ENCODE measurements around the gene DGCR8. TPM values are rescaled to one million over a fixed set of nuclear protein-coding genes. Genes with fewer than 3 reads are reported as not detected.
"Not testable (repeated sequence)": the region's sequence is repeated elsewhere in the genome, so short reads cannot be mapped to it uniquely, and the experiment has no call there.

Gene DGCR8
- polyA plus RNA-seq, 2 donors, result 14.1 to 21.6 TPM

DNA sequence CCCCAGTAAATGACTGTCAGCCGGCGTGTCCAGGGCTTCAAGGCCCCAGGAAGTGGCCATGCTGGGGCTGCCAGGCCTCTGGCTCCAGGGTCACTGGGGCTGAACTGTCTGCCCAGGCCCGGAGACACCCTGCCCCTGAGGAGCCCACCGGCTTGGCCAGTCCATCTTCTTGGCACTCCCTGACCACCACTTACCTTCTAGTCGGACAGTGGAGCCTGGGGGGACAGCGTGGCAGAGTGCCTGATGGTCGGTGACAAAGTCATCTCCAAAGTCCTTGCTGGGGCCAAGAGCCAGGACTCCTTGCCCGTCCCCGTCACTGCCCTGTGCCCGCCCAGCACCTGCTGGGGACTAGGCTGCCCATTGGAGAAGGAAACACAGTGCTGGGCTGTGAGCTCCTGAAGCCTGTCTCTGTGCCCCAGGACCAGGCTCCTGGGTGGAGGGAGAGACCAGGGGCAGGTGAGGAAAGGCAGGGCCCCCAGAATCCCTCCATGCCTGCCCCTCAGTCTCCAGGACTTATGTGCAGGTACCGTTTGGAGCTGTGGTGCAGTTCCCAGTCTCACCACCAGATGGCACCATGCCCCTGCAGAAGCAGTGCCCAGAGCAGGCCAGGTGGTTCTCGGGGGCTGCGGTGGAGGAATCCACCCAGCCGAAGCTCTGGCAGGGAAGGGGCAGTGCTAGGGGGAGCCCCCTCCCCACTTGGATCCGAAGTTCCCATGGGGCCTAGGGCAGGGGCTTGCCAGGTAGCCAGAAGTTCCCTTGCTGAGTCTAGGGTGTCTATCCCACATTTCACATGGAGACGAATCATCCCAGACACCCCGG, 76.8 kb downstream of the DGCR8 start:
- no peaks in the 10 kb centered on the region for H3K27me3 ChIP-seq (ENCODE audit: control insufficient read depth in 1 of 2, insufficient read depth in 2 of 2, low read length in 2 of 2)
- peaks cover 0 to 2% of the 10 kb centered on the region in 2 donors for H3K4me1 ChIP-seq (ENCODE audit: control insufficient read depth in 2 of 2, insufficient read depth in 2 of 2, low read length in 1 of 2)
- no peak overlapping the region for H3K4me3 ChIP-seq (ENCODE audit: low read depth in 1 of 2, low read length in 2 of 2)
- WGBS, 2 donors, result 38 to 41% methylated on average over 17 of the region's 17 CpGs
- no peaks in the 10 kb centered on the region for H3K36me3 ChIP-seq (ENCODE audit: control insufficient read depth in 2 of 2, insufficient read depth in 2 of 2, low read length in 1 of 2)
- no peaks in the 10 kb centered on the region for H3K9me3 ChIP-seq (ENCODE audit: control insufficient read depth in 2 of 2, insufficient read depth in 1 of 2, low read depth in 1 of 2, low read length in 1 of 2)
- H3K27ac ChIP-seq (ENCODE audit: low read depth in 2 of 2, low read length in 1 of 2), result no peak overlapping the region

DNA sequence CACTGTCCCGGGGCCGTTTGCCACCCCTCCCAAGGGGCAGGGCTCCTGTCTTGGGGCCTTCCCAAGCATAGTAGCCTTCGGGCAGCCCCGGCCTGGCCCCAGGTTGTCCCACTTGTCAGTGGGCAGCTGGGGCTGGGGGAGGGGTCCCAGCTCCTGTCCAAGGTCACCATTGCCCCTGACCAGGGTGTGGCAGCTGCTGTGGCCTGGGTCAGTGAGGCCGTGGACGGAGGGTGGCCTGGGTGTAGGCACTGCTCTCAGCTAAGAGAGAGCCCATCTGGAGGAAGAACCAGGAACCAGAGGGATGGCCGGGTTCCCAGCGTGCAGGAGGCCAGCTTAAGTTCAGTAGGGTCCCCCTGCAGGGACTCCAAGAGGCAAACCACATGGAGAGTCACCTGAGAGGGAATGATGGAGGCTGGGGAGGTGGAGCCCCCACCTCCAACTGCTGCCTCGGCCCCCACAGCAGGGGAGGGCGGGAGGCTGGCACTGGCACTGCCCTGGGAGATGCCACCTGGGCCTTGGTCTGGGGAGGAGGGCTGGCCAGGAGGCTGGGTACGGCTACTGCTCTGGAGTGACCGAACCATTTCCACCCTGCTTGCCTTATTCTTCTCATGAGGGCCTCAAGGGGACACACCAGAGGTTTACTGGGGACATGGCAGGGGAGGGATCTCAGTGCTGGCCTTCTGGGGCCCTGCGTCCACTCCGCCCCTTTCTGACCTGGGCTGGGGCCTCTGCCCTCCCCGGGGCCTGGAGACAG, 77.6 kb downstream of the DGCR8 start:
- no peak overlapping the region for H3K27ac ChIP-seq (ENCODE audit: low read depth in 2 of 2, low read length in 1 of 2)
- no peaks in the 10 kb centered on the region for H3K27me3 ChIP-seq (ENCODE audit: control insufficient read depth in 1 of 2, insufficient read depth in 2 of 2, low read length in 2 of 2)
- no peak overlapping the region for H3K4me3 ChIP-seq (ENCODE audit: low read depth in 1 of 2, low read length in 2 of 2)
- H3K4me1 ChIP-seq (ENCODE audit: control insufficient read depth in 2 of 2, insufficient read depth in 2 of 2, low read length in 1 of 2), result peaks cover 0 to 2% of the 10 kb centered on the region in 2 donors
- WGBS, 2 donors, result 59 to 62% methylated on average over 14 to 15 of the region's 15 CpGs
- no peaks in the 10 kb centered on the region for H3K36me3 ChIP-seq (ENCODE audit: control insufficient read depth in 2 of 2, insufficient read depth in 2 of 2, low read length in 1 of 2)
- H3K9me3 ChIP-seq (ENCODE audit: control insufficient read depth in 2 of 2, insufficient read depth in 1 of 2, low read depth in 1 of 2, low read length in 1 of 2), result no peaks in the 10 kb centered on the region

DNA sequence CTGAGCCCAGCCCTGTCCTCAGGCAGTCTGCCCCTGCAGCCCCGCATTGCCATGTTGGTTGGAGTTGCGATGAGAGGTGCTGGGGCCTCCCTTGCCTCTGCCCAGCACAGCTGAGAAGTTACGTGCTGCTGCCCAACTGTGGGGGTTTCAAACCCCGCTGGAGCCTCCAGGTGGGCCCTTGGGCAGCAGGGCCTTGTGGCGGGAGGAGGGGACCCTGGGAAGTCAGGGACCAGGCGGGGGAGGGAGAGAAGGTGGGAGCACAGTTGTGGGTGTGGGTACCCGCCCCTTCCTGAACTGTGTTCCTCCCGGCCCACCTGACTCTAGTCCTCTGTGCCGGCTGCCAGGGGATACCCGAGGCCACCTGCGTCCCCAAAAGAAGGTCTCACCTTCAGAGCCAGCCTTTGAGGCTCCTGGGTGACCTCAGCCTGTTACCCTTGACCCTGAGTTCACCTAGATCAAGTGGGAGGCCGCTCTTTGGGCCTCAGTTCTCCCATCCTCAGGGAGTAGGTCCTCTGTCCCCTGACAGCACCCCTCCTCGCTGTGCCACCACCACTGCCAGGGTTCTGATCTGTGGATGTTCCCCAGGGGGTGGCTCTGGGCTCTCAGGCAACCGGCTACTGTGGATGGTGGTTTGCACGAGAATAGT, 78.5 kb downstream of the DGCR8 start:
- no peaks in the 10 kb centered on the region for H3K9me3 ChIP-seq (ENCODE audit: control insufficient read depth in 2 of 2, insufficient read depth in 1 of 2, low read depth in 1 of 2, low read length in 1 of 2)
- no peak overlapping the region for H3K27ac ChIP-seq (ENCODE audit: low read depth in 2 of 2, low read length in 1 of 2)
- WGBS, 2 donors, result 65 to 79% methylated on average over 13 to 15 of the region's 15 CpGs
- peaks cover 0 to 2% of the 10 kb centered on the region in 2 donors for H3K4me1 ChIP-seq (ENCODE audit: control insufficient read depth in 2 of 2, insufficient read depth in 2 of 2, low read length in 1 of 2)
- no peak overlapping the region for H3K4me3 ChIP-seq (ENCODE audit: low read depth in 1 of 2, low read length in 2 of 2)
- no peaks in the 10 kb centered on the region for H3K36me3 ChIP-seq (ENCODE audit: control insufficient read depth in 2 of 2, insufficient read depth in 2 of 2, low read length in 1 of 2)
- H3K27me3 ChIP-seq (ENCODE audit: control insufficient read depth in 1 of 2, insufficient read depth in 2 of 2, low read length in 2 of 2), result no peaks in the 10 kb centered on the region

DNA sequence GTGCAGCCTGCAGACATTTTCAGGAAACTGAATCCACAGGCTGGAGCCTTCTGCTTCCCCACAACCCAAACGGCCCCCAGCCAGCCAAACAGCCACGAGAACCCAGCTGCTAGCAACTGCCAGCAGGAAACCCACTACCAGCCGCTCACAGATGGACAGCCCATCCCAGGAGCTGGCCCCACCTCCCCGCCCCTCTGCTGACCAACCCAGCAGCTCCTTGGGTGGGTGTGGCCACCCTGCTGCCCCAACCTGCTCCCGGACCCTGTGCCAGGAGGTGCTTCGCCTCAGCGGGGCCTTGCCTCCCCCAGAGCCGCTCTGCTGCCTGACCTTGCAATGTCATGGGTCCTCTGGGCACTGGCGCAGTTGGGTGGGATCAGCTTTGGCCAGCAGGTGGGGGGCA, 79.0 kb downstream of the DGCR8 start:
- no peak overlapping the region for H3K27ac ChIP-seq (ENCODE audit: low read depth in 2 of 2, low read length in 1 of 2)
- no peaks in the 10 kb centered on the region for H3K27me3 ChIP-seq (ENCODE audit: control insufficient read depth in 1 of 2, insufficient read depth in 2 of 2, low read length in 2 of 2)
- no peaks in the 10 kb centered on the region for H3K36me3 ChIP-seq (ENCODE audit: control insufficient read depth in 2 of 2, insufficient read depth in 2 of 2, low read length in 1 of 2)
- H3K4me3 ChIP-seq (ENCODE audit: low read depth in 1 of 2, low read length in 2 of 2), result no peak overlapping the region
- no peaks in the 10 kb centered on the region for H3K9me3 ChIP-seq (ENCODE audit: control insufficient read depth in 2 of 2, insufficient read depth in 1 of 2, low read depth in 1 of 2, low read length in 1 of 2)
- WGBS, 2 donors, result 27 to 43% methylated on average over 8 to 9 of the region's 9 CpGs
- peaks cover 0 to 2% of the 10 kb centered on the region in 2 donors for H3K4me1 ChIP-seq (ENCODE audit: control insufficient read depth in 2 of 2, insufficient read depth in 2 of 2, low read length in 1 of 2)

DNA sequence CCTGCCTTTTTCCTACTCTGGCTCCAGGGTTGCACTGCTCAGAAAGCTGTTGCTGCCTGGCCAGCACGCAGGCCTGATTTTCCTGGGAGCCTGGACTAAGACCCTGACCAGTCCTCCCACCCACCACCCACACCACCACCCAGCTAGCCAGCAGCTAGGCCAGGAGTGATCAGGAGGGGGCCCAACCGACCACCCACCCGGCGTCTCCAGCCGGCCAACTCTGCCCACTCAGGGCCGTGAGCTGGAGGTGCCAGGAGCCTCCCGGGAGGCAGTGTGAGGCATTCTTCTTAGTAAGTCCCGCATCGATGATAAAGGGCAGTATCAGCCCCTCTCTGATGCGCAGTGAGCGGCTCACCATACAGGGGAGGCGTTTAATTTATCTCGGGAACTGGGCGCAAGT, 79.5 kb downstream of the DGCR8 start:
- WGBS, 2 donors, result 68 to 78% methylated on average over 8 to 13 of the region's 14 CpGs
- H3K4me3 ChIP-seq (ENCODE audit: low read depth in 1 of 2, low read length in 2 of 2); H3K27ac ChIP-seq (ENCODE audit: low read depth in 2 of 2, low read length in 1 of 2); H3K27me3 ChIP-seq (ENCODE audit: control insufficient read depth in 1 of 2, insufficient read depth in 2 of 2, low read length in 2 of 2); H3K36me3 ChIP-seq (ENCODE audit: control insufficient read depth in 2 of 2, insufficient read depth in 2 of 2, low read length in 1 of 2); H3K4me1 ChIP-seq (ENCODE audit: control insufficient read depth in 2 of 2, insufficient read depth in 2 of 2, low read length in 1 of 2); H3K9me3 ChIP-seq (ENCODE audit: control insufficient read depth in 2 of 2, insufficient read depth in 1 of 2, low read depth in 1 of 2, low read length in 1 of 2): not testable (repeated sequence)

GRCh38 chr22:20160041-20160440, 80.0 kb downstream of the DGCR8 start:
- Histone ChIP-seq H3K4me3 (ENCODE audit: low read depth in 1 of 2, low read length in 2 of 2) (no peak overlapping the region), H3K9me3 (ENCODE audit: control insufficient read depth in 2 of 2, insufficient read depth in 1 of 2, low read depth in 1 of 2, low read length in 1 of 2) (no peaks in the 10 kb centered on the region), H3K27ac (ENCODE audit: low read depth in 2 of 2, low read length in 1 of 2) (no peak overlapping the region), H3K4me1 (ENCODE audit: control insufficient read depth in 2 of 2, insufficient read depth in 2 of 2, low read length in 1 of 2) (peaks cover 0 to 2% of the 10 kb centered on the region in 2 donors), H3K27me3 (ENCODE audit: control insufficient read depth in 1 of 2, insufficient read depth in 2 of 2, low read length in 2 of 2) (no peaks in the 10 kb centered on the region), H3K36me3 (ENCODE audit: control insufficient read depth in 2 of 2, insufficient read depth in 2 of 2, low read length in 1 of 2) (no peaks in the 10 kb centered on the region)
- 78 to 80% methylated on average over 10 of the region's 10 CpGs for WGBS, 2 donors

Other genes starting within 250 kb of the DGCR8 start
- gene GNB1L, start 225.4 kb upstream of the DGCR8 start, polyA plus RNA-seq, result 1 to 10 TPM; 4.7 to 6.6 TPM
- 10 to 100 TPM in 1 of 2 donors, 1 to 10 TPM in 1; 8.1 to 13.8 TPM for gene RTL10, start 225.4 kb upstream of the DGCR8 start, polyA plus RNA-seq
- 100 to 1,000 TPM; 178 to 218 TPM for gene COMT, start 138.5 kb upstream of the DGCR8 start, polyA plus RNA-seq
- 10 to 100 TPM in 1 of 2 donors, 1 to 10 TPM in 1; 9.6 to 20.6 TPM for gene TXNRD2, start 138.4 kb upstream of the DGCR8 start, polyA plus RNA-seq
- 1 to 10 TPM; 3.4 to 5.5 TPM for gene ARVCF, start 63.4 kb upstream of the DGCR8 start, polyA plus RNA-seq
- 1 to 10 TPM; 9.5 to 9.8 TPM for gene TANGO2, start 59.1 kb upstream of the DGCR8 start, polyA plus RNA-seq
- gene RANBP1, start 35.9 kb downstream of the DGCR8 start, polyA plus RNA-seq, result 100 to 1,000 TPM in 1 of 2 donors, 10 to 100 TPM in 1; 49.2 to 136 TPM
- 10 to 100 TPM; 41.1 to 77.1 TPM for gene TRMT2A, start 37.0 kb downstream of the DGCR8 start, polyA plus RNA-seq
- 10 to 100 TPM; 21.3 to 33.6 TPM for gene ZDHHC8, start 51.6 kb downstream of the DGCR8 start, polyA plus RNA-seq
- under 1 TPM; 0.35 to 0.65 TPM for gene CCDC188, start 70.8 kb downstream of the DGCR8 start, polyA plus RNA-seq
- 1 to 10 TPM; 1.9 to 2.5 TPM for gene RTN4R, start 188.1 kb downstream of the DGCR8 start, polyA plus RNA-seq
- 10 to 100 TPM; 43.9 to 44.7 TPM for gene DGCR6L, start 239.8 kb downstream of the DGCR8 start, polyA plus RNA-seq